HEK293 (cell line): ENCODE data around the gene C16orf74.

ENCODE experiments used
- CTCF ChIA-PET: fragments of 350-600 bp; formaldehyde crosslinking; extraction: SDS; loops from one replicate; lab custom pipeline; 2021; ENCODE audit warnings: antibody characterized with exemption; lab: Yijun Ruan, JAX
- POLR2A ChIA-PET: fragments of 300-600 bp; formaldehyde crosslinking; extraction: SDS; loops from one replicate; lab custom pipeline; 2020; ENCODE audit warnings: antibody characterized with exemption, inconsistent platforms; lab: Yijun Ruan, JAX
- H3K27ac ChIP-seq: fragments of 200-500 bp; sonication (Bioruptor generic); 2 replicates; pipeline ENCODE4 v1.5.1; 2014; ENCODE audit warnings: low read depth, low read length, control low read depth, inconsistent platforms; ENCODE audit errors: extremely low read depth
- H3K36me3 ChIP-seq, 2 experiments: fragments of 200-500 bp in 1 of 2; sonication (Bioruptor generic) in 1 of 2; 1 replicate in 1 of 2; 2 replicates in 1 of 2; pipeline ENCODE4 v1.5.1; 2014 to 2017; ENCODE audit warnings: inconsistent platforms in 2 of 2, low read length in 2 of 2; ENCODE audit not compliant: control insufficient read depth in 2 of 2, insufficient read depth in 1 of 2
- H3K4me1 ChIP-seq: fragments of 200-500 bp; sonication (Bioruptor generic); 2 replicates; pipeline ENCODE4 v1.5.1; 2014; ENCODE audit warnings: mild to moderate bottlenecking, low read length, inconsistent platforms; ENCODE audit not compliant: control insufficient read depth, insufficient read depth
- H3K4me3 ChIP-seq: 2 replicates; pipeline ENCODE4 v1.5.1; 2011; ENCODE audit warnings: low read depth, mild to moderate bottlenecking, control low read depth, low read length, moderate library complexity
- H3K9me3 ChIP-seq: fragments of 200-500 bp; sonication (Bioruptor generic); 2 replicates; pipeline ENCODE4 v1.5.1; 2014; ENCODE audit warnings: low read depth, low read length, inconsistent platforms; ENCODE audit not compliant: control insufficient read depth, insufficient read depth
- HOXA7 ChIP-seq: sonication (generic); formaldehyde crosslinking; IDR thresholded peaks from 2 replicates; pipeline ENCODE4 v1.8.1; 2022; ENCODE audit warnings: missing genetic modification reagents, borderline replicate concordance
- HOXD13 ChIP-seq: sonication (generic); formaldehyde crosslinking; IDR thresholded peaks from 2 replicates; pipeline ENCODE4 v1.8.0; 2022; ENCODE audit warnings: missing genetic modification reagents, borderline replicate concordance
- OSR2 ChIP-seq: fragments of 450-650 bp; formaldehyde crosslinking; IDR thresholded peaks from 2 replicates; pipeline ENCODE4 v1.5.1; 2016; ENCODE audit warnings: missing biosample characterization, missing genetic modification characterization
- SCRT1 ChIP-seq: fragments of 450-650 bp; formaldehyde crosslinking; IDR thresholded peaks from 2 replicates; pipeline ENCODE4 v1.5.1; 2016; ENCODE audit warnings: missing biosample characterization, missing genetic modification characterization, borderline replicate concordance
- SETDB1 ChIP-seq: IDR thresholded peaks from one replicate; pipeline ENCODE4 v1.6.1; 2017; ENCODE audit warnings: mild to moderate bottlenecking, low read length, moderate library complexity, mixed read lengths; ENCODE audit not compliant: insufficient read length
- TRIM28 ChIP-seq: IDR thresholded peaks from 2 replicates; pipeline ENCODE4 v1.6.1; 2011; ENCODE audit warnings: low read length, control low read depth, borderline replicate concordance
- YY2 ChIP-seq: fragments of 450-650 bp; formaldehyde crosslinking; IDR thresholded peaks from 2 replicates; pipeline ENCODE4 v1.5.1; 2016; ENCODE audit warnings: missing biosample characterization, missing genetic modification characterization
- ZBTB17 ChIP-seq: fragments of 450-650 bp; formaldehyde crosslinking; IDR thresholded peaks from 2 replicates; pipeline ENCODE4 v1.5.1; 2016; ENCODE audit warnings: missing biosample characterization, missing genetic modification characterization
- ZBTB8A ChIP-seq: fragments of 450-650 bp; formaldehyde crosslinking; IDR thresholded peaks from 2 replicates; pipeline ENCODE4 v1.5.1; 2016; ENCODE audit warnings: missing biosample characterization, missing genetic modification characterization
- ZFP37 ChIP-seq: fragments of 450-650 bp; formaldehyde crosslinking; IDR thresholded peaks from 2 replicates; pipeline ENCODE4 v1.5.1; 2016; ENCODE audit warnings: missing biosample characterization, missing genetic modification characterization
- ZNF10 ChIP-seq: fragments of 450-650 bp; formaldehyde crosslinking; IDR thresholded peaks from 2 replicates; pipeline ENCODE4 v1.5.1; 2017; ENCODE audit warnings: missing biosample characterization, missing genetic modification characterization
- ZNF112 ChIP-seq: fragments of 450-650 bp; formaldehyde crosslinking; IDR thresholded peaks from 2 replicates; pipeline ENCODE4 v1.5.0; 2017; ENCODE audit warnings: missing biosample characterization, missing genetic modification characterization
- ZNF121 ChIP-seq: fragments of 450-650 bp; formaldehyde crosslinking; IDR thresholded peaks from 2 replicates; pipeline ENCODE4 v1.5.1; 2016; ENCODE audit warnings: missing biosample characterization, missing genetic modification characterization
- ZNF132 ChIP-seq: fragments of 450-650 bp; formaldehyde crosslinking; IDR thresholded peaks from 2 replicates; pipeline ENCODE4 v1.5.1; 2017; ENCODE audit warnings: missing biosample characterization, missing genetic modification characterization, borderline replicate concordance
- ZNF221 ChIP-seq: fragments of 450-650 bp; formaldehyde crosslinking; IDR thresholded peaks from 2 replicates; pipeline ENCODE4 v1.5.1; 2017; ENCODE audit warnings: missing biosample characterization, missing genetic modification characterization, borderline replicate concordance
- ZNF248 ChIP-seq: fragments of 450-650 bp; formaldehyde crosslinking; IDR thresholded peaks from 2 replicates; pipeline ENCODE4 v1.5.1; 2017; ENCODE audit warnings: missing biosample characterization, missing genetic modification characterization
- ZNF560 ChIP-seq: fragments of 450-650 bp; formaldehyde crosslinking; IDR thresholded peaks from 2 replicates; pipeline ENCODE4 v1.5.1; 2017; ENCODE audit warnings: missing biosample characterization, missing genetic modification characterization, borderline replicate concordance
- ZNF571 ChIP-seq: fragments of 450-650 bp; formaldehyde crosslinking; IDR thresholded peaks from 2 replicates; pipeline ENCODE4 v1.5.0; 2017; ENCODE audit warnings: missing biosample characterization, missing genetic modification characterization
- ZNF610 ChIP-seq: fragments of 450-650 bp; formaldehyde crosslinking; IDR thresholded peaks from 2 replicates; pipeline ENCODE4 v1.5.1; 2016; ENCODE audit warnings: missing biosample characterization, missing genetic modification characterization, borderline replicate concordance
- ZNF623 ChIP-seq: fragments of 450-650 bp; formaldehyde crosslinking; IDR thresholded peaks from 2 replicates; pipeline ENCODE4 v1.5.1; 2016; ENCODE audit warnings: missing biosample characterization, missing genetic modification characterization
- TF ChIP-seq, protein P1 (sequence below): fragments of 450-650 bp; IDR thresholded peaks from 2 replicates; pipeline ENCODE4 v1.5.1; 2018; ENCODE audit warnings: missing biosample characterization, missing genetic modification characterization
- TF ChIP-seq, protein P2 (sequence below): fragments of 450-650 bp; formaldehyde crosslinking; IDR thresholded peaks from 2 replicates; pipeline ENCODE4 v1.5.1; 2016; ENCODE audit warnings: missing biosample characterization, missing genetic modification characterization
- TF ChIP-seq, protein P3 (sequence below): fragments of 450-650 bp; formaldehyde crosslinking; IDR thresholded peaks from 2 replicates; pipeline ENCODE4 v1.5.1; 2016; ENCODE audit warnings: missing biosample characterization, missing genetic modification characterization
- TF ChIP-seq, protein P4 (sequence below): fragments of 450-650 bp; formaldehyde crosslinking; IDR thresholded peaks from 2 replicates; pipeline ENCODE4 v1.5.1; 2016; ENCODE audit warnings: missing biosample characterization, missing genetic modification characterization

Gene C16orf74

DNA sequence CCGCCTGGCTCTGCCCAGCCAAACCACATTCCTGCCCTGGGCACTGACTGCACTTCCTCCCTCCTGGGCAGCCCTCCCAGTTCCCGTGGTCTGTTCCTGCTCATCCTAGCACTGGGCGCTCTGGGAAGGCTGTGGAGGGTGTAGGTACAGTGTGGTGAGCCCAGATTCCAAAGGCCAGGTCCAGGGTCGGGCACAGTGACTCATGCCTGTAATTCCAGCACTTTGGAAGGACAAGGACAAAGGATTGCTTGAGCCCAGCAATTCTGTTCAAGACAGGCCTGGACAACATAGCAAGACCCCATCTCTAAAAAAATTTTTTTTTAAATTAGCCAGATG, 30.6 kb downstream of the C16orf74 start:
- Histone ChIP-seq H3K4me3 (no peak overlapping the region), H3K36me3 (no peaks in the 10 kb centered on the region), H3K4me1 (no peaks in the 10 kb centered on the region), H3K9me3 (no peaks in the 10 kb centered on the region), H3K27ac (no peak overlapping the region)
- TF ChIP-seq HOXD13 (CRISPR knock-in tag), result no peak
- TF ChIP-seq OSR2 (tag by site-specific recombination), result no peak
- TF ChIP-seq, protein P1, sequence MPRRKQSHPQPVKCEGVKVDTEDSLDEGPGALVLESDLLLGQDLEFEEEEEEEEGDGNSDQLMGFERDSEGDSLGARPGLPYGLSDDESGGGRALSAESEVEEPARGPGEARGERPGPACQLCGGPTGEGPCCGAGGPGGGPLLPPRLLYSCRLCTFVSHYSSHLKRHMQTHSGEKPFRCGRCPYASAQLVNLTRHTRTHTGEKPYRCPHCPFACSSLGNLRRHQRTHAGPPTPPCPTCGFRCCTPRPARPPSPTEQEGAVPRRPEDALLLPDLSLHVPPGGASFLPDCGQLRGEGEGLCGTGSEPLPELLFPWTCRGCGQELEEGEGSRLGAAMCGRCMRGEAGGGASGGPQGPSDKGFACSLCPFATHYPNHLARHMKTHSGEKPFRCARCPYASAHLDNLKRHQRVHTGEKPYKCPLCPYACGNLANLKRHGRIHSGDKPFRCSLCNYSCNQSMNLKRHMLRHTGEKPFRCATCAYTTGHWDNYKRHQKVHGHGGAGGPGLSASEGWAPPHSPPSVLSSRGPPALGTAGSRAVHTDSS (tag by site-specific recombination), result no peak
- no peak for TF ChIP-seq YY2 (tag by site-specific recombination)
- no peak for TF ChIP-seq ZNF571 (tag by site-specific recombination)
- TF ChIP-seq ZNF121 (tag by site-specific recombination), result peak; percentile 77
- ChIA-PET CTCF (interaction anchor here (0.7 to 5.5 kb wide), 6 partner anchors 9 to 381 kb away, joined by 3 to 87 read pairs (median 3); no protein-coding TSS in a partner anchor), POLR2A (interaction anchor here (0.7 kb wide), 1 partner anchor 518 kb away, joined by 3 read pairs; no protein-coding TSS in a partner anchor)

DNA sequence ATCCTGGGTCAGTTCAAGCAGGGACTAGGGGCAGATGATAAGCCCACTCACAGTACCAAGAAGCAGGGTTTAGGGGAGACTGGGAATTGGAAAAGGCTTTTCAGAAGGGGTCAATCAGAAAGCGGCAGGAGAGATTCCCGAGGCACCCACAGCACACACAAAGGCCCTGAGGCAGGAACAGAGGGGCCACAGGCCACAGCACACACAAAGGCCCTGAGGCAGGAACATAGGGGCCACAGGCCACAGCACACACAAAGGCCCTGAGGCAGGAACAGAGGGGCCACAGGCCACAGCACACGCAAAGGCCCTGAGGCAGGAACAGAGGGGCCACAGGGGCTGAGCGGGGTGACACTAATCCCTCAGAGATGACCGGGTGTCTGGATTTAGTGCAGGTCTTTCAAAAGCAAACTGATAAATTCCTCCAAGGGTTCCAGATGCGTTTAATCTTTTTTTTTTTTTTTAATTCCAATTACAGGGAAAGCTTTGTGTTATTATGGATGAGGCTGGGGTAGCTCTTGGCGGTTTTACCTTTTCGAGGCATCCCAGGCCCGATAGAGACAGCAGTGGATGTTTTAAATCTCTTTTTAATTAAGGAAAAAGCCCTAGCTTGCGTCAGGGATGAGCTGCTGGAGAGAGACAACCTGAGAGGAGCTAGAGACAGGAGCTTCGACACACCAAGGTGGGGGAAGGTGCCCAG, 31.1 kb downstream of the C16orf74 start:
- H3K4me1 ChIP-seq, result no peaks in the 10 kb centered on the region
- CTCF ChIA-PET, result interaction anchor here (0.7 to 5.5 kb wide), 12 partner anchors 9 to 381 kb away, joined by 3 to 87 read pairs (median 6); no protein-coding TSS in a partner anchor
- POLR2A ChIA-PET, result interaction anchor here (0.7 kb wide), 1 partner anchor 517 kb away, joined by 3 read pairs; no protein-coding TSS in a partner anchor
- H3K27ac ChIP-seq, result no peak overlapping the region
- TF ChIP-seq ZNF623, result peak; percentile 98
- no peak for TF ChIP-seq HOXA7 (CRISPR knock-in tag)
- H3K36me3 ChIP-seq, result no peaks in the 10 kb centered on the region
- no peaks in the 10 kb centered on the region for H3K9me3 ChIP-seq
- H3K4me3 ChIP-seq, result no peak overlapping the region

DNA sequence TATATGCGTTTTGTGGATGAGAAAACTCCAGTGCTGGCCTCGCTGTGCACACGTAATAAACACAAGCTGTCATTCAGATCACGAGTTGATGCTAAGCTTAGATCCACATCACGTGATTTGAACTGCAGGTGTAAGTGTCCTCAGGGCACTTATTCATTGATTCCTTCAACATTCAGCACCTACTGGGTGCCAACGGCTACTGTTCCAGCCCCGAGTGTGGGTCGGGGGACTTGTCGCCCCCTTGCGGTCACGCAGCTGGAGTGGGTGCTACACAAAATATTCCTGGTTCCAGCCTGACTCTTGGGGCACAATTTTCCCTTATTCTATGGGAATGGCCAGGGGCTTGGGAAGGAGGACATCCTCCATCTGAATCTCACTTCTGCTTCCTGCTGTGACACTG, 32.2 kb downstream of the C16orf74 start:
- no peak overlapping the region for H3K27ac ChIP-seq
- no peaks in the 10 kb centered on the region for H3K4me1 ChIP-seq
- ChIA-PET CTCF (interaction anchor here (0.5 to 5.5 kb wide), 27 partner anchors 9 to 602 kb away, joined by 3 to 87 read pairs (median 4); partner anchors contain the start of genes C16orf74 and GINS2), POLR2A (no interaction called here)
- no peak overlapping the region for H3K4me3 ChIP-seq
- no peaks in the 10 kb centered on the region for H3K9me3 ChIP-seq
- H3K36me3 ChIP-seq, result no peaks in the 10 kb centered on the region
- no peak for TF ChIP-seq ZFP37 (tag by site-specific recombination)
- TF ChIP-seq ZNF610 (tag by site-specific recombination), result no peak
- TF ChIP-seq, protein P2, sequence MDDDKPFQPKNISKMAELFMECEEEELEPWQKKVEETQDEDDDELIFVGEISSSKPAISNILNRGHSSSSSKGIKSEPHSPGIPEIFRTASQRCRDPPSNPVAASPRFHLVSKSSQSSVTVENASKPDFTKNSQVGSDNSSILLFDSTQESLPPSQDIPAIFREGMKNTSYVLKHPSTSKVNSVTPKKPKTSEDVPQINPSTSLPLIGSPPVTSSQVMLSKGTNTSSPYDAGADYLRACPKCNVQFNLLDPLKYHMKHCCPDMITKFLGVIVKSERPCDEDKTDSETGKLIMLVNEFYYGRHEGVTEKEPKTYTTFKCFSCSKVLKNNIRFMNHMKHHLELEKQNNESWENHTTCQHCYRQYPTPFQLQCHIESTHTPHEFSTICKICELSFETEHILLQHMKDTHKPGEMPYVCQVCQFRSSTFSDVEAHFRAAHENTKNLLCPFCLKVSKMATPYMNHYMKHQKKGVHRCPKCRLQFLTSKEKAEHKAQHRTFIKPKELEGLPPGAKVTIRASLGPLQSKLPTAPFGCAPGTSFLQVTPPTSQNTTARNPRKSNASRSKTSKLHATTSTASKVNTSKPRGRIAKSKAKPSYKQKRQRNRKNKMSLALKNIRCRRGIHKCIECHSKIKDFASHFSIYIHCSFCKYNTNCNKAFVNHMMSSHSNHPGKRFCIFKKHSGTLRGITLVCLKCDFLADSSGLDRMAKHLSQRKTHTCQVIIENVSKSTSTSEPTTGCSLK, result no peak
- TF ChIP-seq ZBTB8A, result no peak
- no peak for TF ChIP-seq ZNF248
- no peak for TF ChIP-seq ZNF560
- TF ChIP-seq SETDB1, result no peak
- TF ChIP-seq, protein P3, sequence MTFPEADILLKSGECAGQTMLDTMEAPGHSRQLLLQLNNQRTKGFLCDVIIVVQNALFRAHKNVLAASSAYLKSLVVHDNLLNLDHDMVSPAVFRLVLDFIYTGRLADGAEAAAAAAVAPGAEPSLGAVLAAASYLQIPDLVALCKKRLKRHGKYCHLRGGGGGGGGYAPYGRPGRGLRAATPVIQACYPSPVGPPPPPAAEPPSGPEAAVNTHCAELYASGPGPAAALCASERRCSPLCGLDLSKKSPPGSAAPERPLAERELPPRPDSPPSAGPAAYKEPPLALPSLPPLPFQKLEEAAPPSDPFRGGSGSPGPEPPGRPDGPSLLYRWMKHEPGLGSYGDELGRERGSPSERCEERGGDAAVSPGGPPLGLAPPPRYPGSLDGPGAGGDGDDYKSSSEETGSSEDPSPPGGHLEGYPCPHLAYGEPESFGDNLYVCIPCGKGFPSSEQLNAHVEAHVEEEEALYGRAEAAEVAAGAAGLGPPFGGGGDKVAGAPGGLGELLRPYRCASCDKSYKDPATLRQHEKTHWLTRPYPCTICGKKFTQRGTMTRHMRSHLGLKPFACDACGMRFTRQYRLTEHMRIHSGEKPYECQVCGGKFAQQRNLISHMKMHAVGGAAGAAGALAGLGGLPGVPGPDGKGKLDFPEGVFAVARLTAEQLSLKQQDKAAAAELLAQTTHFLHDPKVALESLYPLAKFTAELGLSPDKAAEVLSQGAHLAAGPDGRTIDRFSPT, result no peak
- no peak for TF ChIP-seq SCRT1 (tag by site-specific recombination)
- no peak for TF ChIP-seq ZNF221
- no peak for TF ChIP-seq ZNF132 (tag by site-specific recombination)
- TF ChIP-seq TRIM28, result no peak
- TF ChIP-seq ZBTB17 (tag by site-specific recombination), result 0 out of 2 replicates have a peak, but pooled peaks have one; percentile 19
- no peak for TF ChIP-seq ZNF112 (tag by site-specific recombination)
- TF ChIP-seq, protein P4, sequence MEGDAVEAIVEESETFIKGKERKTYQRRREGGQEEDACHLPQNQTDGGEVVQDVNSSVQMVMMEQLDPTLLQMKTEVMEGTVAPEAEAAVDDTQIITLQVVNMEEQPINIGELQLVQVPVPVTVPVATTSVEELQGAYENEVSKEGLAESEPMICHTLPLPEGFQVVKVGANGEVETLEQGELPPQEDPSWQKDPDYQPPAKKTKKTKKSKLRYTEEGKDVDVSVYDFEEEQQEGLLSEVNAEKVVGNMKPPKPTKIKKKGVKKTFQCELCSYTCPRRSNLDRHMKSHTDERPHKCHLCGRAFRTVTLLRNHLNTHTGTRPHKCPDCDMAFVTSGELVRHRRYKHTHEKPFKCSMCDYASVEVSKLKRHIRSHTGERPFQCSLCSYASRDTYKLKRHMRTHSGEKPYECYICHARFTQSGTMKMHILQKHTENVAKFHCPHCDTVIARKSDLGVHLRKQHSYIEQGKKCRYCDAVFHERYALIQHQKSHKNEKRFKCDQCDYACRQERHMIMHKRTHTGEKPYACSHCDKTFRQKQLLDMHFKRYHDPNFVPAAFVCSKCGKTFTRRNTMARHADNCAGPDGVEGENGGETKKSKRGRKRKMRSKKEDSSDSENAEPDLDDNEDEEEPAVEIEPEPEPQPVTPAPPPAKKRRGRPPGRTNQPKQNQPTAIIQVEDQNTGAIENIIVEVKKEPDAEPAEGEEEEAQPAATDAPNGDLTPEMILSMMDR (tag by site-specific recombination), result peak; percentile 82
- peak; percentile 23; the same call in 1 of the 2 replicates for TF ChIP-seq ZNF10 (tag by site-specific recombination)
